Suprapubic skin (tissue), 4 donors: Measurements from ENCODE around the gene CPN2.

Source experiments
- CTCF ChIP-seq, 2 donors: fragments of 200-600 bp in 1 of 2; fragments of 450-650 bp in 1 of 2; sonication (generic) in 1 of 2; IDR thresholded peaks; one replicate each; pipeline ENCODE4 v1.5.1; 2016 to 2019; ENCODE audit warnings: antibody characterized with exemption in 2 of 2, mild to moderate bottlenecking in 1 of 2, moderate library complexity in 1 of 2
- EP300 ChIP-seq: sonication (generic); formaldehyde crosslinking; IDR thresholded peaks from one replicate; pipeline ENCODE4 v1.6.1; 2017; ENCODE audit warnings: antibody characterized with exemption
- POLR2A ChIP-seq, 2 donors: fragments of 450-650 bp; IDR thresholded peaks; one replicate each; pipeline ENCODE4 v1.6.1; 2017; ENCODE audit warnings: antibody characterized with exemption in 2 of 2, mild to moderate bottlenecking in 2 of 2, moderate library complexity in 2 of 2
- POLR2AphosphoS5 ChIP-seq, 3 donors: sonication (generic); formaldehyde crosslinking; IDR thresholded peaks; one replicate each; pipeline ENCODE4 v1.6.1; 2017; ENCODE audit warnings: antibody characterized with exemption in 3 of 3

- no peak for TF ChIP-seq CTCF (IDR thresholded peaks at IDR 0.05)
- TF ChIP-seq POLR2AphosphoS5 (IDR thresholded peaks at IDR 0.05), result no peak
- no peak for TF ChIP-seq POLR2A (IDR thresholded peaks at IDR 0.05)
- TF ChIP-seq EP300, result no peak
Observed at GRCh38 chr3:194384569-194385001, 33.5 kb upstream of the CPN2 start.
